SIG-M5 treated with dmso at 0.1 percent for 504 hours (cell line): ENCODE measurements around the gene THRAP3.
"Not testable (repeated sequence)": the region's sequence is repeated elsewhere in the genome, so short reads cannot be mapped to it uniquely, and the experiment has no call there.

Source experiments
- DNase-seq: peaks from one replicate; lab custom pipeline; 2025; ENCODE audit not compliant: unreplicated experiment; lab: John Stamatoyannopoulos, UW

Gene THRAP3

DNA sequence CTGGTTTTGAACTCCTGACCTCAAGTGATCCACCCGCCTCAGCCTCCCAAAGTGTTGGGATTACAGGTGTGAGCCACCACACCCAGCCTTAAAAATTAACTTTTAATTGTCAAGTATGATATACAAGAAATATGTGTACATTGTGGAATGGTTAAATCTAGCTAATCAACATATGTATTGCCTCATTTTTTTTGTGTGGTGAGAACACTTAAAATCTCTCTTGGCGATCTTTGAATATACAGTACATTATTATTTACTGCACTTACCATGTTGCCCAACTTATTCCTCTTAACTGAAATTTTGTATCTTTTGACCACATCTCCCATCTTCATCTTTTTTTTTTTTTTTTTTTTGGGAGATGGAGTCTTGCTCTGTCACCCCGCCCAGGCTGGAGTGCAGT, 23.3 kb downstream of the THRAP3 start:
- no peak for DNase-seq

DNA sequence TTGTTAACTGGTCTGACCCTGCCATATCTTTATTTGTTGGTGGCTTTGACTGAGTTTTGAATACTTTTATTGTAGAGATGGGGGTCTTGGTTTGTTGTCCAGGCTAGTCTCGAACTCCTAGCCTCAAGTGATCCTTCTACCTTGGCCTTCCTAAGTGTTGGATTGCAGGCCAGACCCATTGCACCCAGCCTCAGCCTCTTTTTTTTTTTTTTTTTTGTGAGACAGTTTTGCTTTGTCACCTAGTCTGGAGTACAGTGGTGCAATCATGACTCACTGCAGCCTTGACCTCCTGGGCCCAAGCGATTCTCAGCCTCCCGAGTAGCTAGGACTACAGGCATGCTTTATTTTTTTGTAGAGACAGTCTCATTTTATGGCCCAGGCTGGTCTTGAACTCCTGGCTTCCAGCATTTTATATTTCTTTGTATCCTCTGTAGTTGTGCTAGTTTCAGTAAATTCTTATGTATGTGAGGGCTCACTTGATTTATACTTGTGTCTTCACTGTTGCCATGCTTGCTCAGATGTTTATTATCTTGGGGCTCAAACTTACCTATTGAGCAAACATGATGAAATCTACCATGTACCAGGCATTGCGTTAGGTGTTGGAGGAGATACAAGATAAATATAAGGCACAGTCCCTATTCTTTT, 24.1 kb downstream of the THRAP3 start:
- peak; percentile 68 for DNase-seq

DNA sequence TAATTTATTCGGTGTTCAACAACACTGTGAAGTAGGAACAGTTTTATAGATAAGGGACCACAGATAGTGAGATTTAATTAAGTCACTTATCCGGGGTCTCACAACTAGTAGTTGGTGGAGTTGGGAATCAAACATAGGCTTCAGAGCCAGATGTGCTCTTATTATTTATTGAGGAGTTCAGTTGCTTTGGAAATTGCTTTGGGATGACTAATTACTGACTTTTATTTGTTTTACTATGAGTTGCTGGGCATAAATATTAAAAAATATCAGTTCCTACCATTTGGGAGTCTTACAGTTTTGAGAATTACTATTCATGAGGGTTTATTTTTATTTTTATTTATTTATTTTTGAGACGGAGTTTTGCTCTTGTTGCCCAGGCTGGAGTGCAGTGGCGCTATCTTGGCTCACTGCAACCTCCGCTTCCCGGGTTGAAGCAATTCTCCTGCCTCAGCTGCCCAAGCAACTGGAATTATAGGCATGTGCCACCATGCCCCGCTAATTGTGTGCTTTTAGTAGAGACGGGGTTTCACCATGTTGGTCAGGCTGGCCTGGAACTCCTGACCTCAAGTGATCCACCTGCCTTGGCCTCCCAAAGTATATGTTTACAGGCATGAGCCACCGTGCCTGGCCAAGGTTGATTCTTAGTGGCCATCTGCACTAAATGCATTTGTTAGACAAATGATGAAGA, 27.7 kb downstream of the THRAP3 start:
- DNase-seq = no peak

DNA sequence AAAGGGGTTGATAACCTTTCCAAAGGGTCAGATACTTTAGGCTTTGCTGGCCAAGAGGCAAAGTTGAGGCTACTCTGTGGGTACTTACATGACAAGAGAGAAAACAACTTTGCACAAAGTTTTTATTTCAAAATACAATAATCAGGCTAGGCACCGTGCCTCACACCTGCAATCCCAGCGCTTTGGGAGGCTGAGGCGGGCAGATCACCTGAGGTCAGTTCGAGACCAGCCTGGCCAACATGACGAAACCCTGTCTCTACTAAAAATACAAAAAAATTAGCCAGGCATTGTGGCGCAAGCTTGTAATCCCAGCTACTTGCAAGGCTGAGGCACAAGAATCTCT, 28.2 kb downstream of the THRAP3 start:
- not testable (repeated sequence) for DNase-seq

DNA sequence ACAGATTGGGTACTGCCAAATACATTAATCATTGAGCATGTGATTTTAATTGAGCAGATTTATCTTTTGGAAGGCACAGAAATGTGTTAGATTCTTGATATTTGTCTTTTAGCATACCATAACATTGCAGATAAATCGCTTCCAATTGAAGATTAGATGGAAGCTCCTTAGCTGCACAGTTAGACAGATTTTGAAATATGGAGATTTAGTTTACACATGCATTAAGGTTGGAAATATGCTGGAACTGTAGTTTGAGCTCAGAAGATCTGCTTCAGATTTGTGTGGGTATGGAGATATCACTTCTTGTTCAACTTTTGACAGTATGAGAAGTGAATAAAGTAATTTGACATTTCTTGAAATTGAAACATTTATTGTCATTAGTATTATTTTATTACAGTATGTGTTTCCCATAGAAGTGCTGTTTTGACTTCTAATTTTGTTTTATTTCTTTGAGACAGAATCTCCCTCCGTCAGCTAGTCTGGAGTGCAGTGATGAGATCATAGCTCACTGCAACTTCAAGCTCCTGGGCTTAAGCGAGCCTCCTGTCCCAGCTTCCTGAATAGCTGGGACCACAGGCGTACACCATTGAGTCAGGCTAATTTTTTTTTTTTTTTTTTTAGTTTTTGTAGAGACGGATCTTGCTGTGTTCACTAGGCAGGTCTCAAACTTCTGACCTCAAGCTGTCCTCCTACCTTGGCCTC, 29.1 kb downstream of the THRAP3 start:
- no peak for DNase-seq

DNA sequence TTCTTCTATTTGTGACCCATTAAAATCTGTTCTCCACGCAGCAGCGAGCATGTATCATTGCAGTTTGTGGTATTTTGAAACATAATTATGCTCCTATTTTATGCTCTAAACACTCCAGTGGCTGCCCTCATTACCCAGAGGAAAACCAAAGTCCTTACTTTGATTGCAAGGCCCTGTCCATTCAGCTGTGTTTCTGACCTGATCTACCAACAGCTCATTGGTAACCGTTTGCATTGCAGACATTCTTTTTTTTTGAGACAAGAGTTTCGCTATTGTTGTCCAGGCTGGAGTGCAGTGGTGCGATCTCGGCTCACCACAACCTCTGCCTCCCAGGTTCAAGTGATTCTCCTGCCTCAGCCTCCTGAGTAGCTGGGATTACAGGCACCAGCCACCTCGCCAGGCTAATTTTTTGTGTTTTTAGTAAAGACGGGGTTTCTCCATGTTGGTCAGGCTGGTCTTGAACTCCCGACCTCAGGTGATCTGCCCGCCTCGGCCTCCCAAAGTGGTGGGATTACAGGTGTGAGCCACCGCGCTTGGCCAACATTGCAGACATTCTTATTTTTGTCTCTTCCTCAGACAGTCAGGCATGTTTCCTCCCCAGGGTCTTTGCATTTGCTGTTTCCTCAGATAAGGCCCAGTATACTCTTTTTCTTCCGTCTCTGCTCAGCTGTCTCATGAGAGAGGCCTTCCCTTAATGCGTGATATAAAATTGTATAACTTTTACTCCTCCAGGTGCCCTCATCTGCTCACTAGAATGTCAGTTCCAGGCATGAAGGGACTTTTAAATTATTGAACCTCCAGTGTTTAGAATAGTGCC, 32.5 kb downstream of the THRAP3 start:
- no peak for DNase-seq

DNA sequence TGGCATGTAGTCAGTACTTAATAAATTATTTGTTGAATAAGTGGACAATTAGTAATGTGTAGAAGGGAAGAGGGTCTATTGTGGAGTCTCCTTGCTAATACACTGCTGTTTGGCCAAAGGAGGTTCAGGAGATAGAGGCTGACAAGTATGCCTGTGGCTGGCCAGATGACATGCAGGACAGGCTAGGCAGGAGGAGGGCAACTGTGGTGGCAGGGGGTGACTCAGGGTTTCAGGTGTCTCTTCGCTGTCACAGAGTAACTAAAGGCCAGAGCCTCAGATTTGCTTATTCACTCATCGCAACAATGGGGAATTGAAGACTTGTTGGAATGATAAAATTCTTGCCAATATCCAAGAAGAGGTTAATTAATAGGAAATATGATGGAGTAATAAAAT, 33.1 kb downstream of the THRAP3 start:
- no peak for DNase-seq

DNA sequence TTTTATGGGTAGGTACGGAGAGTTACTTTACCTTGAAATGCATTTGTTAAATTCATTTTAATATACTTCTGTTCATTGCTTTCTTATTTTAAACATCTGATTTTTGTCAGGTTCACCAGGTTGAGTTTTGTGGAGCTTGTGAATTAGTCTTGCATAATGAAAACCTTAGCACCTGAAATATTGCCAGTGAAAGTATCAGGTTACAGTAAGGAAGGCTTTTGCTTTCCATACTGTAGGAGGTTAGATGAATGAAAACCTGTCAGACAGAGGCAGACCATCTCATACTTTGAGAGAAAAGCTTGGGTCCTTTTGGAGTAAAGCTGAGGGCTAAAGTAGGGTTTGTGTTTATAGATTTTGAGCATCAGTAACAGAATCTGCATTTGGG, 34.7 kb downstream of the THRAP3 start:
- no peak for DNase-seq

DNA sequence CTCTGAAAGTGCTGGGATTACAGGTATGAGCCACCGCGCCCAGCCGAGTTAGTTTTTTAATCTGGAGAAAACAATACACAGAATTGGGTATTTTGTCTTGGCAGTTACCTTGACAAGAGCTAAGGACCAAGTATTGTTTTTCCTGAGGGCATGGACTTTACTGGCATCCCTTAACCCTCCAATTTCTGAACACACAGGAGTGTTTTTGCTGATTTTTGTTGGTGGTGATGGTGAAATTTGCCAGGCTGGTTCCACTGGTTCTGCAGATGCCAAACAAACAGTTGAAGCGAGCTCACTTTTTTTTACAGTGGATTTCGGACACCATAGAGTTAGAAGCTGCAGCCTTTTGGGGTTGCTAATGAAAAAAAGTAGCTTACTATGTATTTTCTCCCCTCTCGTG, 44.7 kb downstream of the THRAP3 start:
- peak; percentile 13 for DNase-seq

DNA sequence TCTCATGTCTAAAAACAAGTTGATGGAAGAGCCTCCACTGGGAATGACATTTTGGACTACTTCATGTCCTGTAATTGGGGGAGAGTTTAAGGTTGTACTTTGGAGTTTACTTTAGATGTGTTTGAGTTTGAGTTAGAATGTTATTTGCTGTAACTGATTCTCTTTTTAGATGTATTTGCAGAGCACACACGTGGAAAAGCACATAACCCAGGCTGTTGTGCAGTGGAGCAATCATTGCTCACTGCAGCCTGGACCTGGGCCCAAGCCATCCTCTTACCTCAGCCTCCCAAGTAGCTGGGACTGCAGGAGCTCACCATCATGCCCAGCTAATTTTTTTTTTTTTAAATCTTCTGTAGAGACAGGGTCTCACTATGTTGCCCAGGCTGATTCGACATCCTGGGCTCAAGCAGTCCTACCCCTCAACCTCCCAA, 45.2 kb downstream of the THRAP3 start:
- no peak for DNase-seq

DNA sequence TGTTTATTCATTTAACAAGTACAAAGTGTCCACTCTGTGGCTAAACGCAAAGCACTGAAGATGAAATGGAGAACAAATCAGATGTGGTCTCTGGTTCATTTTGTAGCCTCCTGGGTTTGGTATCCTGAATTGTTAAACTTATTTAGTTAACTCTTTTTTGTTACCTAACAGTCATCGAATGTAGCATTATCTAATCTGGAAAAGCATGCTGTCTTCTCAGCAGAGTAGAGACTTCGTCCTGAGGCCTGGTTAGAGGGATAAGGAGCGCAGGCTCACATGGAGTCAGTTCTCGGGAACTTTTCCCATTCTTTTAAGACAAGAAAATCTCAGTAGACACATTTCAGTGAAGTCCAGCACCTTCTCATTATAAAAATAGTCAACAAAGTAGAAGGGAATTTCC, 48.8 kb downstream of the THRAP3 start:
- no peak for DNase-seq

DNA sequence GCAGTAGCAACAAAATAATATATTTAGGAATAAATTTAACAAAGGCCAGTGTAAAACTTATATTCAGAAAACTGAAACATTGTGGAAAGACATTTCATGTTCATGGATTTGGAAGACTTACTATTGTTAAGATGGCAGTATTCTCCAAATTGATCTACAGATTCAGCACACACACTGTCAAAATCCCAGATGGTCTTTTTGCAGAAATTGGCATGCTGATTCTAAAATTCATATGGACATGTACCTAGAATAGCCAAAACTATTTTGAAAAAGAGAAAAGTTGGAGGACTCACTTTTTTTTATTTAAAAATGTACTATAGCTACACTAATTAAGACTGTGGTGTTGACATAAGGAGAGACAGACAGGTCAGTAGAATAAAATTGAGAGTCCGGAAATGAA, 50.0 kb downstream of the THRAP3 start:
- DNase-seq = no peak

DNA sequence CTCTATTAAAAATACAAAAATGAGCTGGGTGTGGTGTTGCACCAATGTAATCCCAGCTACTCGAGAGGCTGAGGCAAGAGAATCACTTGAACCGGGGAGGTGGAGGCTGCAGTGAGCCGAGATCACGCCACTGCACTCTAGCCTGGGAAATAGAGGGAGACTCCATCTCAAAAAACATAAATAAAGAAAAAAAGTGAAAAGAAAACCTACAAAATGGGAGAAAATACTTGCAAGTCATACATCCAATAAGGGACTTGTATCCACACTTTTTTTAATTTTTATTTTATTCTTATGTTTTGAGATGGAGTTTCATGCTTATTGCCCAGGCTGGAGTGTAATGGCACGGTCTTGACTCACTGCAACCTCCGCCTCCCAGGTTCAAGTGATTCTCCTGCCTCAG, 52.4 kb downstream of the THRAP3 start:
- DNase-seq = no peak

DNA sequence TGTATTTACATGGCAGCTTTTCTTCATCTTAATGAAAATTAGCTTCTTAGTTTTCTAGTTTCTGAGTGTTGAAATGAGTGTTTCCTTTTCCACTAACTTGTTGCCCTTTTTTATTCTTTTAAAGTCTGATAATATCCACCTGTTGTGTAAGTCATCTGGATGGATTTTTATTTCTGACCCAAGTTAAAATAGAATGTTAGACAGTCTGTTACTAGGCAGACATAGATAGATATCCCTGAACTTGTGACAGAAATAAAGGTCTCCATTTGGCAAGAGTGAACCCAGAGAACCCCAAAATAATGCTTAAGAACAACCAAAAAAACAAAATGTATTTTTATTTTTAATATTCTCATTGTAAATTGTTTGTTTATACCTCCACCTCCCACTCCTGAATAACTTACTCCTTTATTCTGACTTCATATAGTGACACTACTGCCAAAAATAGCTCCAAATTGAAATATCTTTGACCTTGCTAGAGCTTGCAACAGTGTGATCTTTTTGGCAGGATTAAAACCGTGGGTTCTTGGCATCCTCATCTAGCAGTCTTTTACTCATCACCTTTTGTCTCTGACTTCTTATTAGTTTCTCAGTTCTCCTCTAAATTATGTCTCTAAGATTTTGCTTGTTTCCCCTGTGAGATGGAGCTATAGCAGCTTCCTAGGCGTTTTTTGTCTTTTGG, 55.0 kb downstream of the THRAP3 start:
- DNase-seq = no peak

DNA sequence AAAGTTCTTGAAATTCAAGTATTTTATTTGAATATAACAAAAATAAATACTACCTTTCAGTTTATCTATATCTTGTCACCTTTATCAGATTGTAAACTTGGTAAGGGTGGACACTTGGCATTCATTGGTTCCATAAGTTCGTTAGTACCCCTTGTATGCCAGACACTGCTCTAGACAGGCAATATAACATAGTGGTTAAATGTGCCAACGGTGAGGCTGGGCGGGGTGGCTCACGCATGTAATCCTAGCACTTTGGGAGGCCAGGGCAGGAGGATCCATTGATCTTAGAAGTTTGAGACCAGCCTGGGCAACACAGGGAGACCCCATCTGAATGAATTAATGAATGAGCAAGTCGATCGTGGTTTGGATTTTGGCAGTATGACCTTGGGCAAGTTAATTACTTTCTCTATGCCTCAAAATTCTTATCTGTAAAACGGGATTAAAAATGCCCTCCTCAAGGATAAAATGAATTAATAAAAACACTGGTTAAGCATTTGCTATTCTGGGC, 55.6 kb downstream of the THRAP3 start:
- DNase-seq = no peak

DNA sequence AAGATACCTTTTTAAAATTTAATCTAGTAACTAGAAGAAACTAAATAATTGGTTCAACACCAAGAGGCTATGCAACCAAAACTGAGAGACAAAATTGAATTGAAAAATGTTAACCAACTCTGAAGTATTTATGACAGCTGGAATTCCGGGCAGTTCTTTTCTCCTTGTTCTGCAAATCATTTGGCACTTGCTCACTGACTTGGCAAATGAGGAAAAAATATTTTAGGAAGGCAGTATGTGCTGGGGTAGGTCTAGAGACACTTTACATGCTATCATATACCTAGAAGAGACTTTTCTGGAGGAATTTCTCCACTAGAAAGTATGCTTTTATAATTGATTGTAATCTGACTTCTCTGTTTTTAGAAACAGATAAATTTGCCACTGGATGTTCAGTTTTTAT, 59.8 kb downstream of the THRAP3 start:
- no peak for DNase-seq

DNA sequence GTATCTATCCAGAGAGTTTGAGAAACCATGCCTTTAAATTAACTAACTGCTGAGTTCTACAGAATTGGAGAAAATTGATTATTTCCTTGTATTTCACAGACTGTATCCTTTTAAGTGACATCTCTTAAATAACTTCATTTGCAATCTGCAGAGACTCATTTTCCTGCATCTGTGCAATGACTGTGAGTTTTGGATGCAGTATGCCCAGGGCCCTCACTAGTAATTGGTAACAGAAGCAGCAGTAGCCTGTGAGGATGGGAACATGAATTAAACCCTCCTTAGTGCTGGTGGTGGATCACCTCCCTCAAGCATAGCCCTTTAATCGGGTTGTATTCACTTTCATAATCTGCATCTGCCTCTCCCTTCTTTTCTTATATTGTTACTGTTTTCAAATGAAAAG, 60.3 kb downstream of the THRAP3 start:
- no peak for DNase-seq

DNA sequence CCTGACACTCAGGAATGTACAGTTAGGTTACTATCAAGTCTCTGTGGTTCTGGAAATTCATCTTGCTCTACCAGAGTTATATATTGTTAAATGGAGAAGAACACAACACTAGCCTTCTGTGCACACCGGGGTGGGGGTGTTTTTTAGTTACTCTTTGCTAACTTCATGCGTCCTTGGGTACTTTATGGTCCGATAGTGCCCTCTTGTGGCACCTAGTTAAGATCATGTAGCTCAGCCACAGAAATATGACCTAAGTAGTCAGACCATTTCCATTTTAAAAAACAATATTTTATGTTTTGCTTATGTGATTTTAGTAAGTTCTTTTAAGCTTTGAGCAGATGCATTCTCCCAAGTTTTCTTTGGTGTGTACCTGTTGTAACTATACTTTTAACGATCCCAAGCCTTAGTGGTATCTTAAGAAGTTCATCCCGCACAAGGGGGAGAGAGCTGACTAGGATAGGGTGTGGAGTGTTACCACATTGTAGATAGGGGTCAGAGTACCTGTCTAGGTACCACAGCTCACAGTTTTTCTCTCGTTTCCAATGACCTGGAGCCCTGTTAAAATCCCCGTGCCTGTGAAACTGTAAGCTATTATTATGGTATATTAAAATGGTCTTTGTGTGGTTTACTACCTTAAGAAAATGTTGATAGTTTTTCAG, 61.3 kb downstream of the THRAP3 start:
- peak; percentile 79 for DNase-seq

DNA sequence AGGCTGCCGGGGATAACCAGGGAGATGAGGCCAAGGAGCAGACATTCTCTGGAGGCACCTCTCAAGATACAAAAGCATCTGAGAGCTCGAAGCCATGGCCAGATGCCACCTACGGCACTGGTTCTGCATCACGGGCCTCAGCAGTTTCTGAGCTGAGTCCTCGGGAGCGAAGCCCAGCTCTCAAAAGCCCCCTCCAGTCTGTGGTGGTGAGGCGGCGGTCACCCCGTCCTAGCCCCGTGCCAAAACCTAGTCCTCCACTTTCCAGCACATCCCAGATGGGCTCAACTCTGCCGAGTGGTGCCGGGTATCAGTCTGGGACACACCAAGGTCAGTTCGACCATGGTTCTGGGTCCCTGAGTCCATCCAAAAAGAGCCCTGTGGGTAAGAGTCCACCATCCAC, 62.6 kb downstream of the THRAP3 start:
- DNase-seq = no peak

DNA sequence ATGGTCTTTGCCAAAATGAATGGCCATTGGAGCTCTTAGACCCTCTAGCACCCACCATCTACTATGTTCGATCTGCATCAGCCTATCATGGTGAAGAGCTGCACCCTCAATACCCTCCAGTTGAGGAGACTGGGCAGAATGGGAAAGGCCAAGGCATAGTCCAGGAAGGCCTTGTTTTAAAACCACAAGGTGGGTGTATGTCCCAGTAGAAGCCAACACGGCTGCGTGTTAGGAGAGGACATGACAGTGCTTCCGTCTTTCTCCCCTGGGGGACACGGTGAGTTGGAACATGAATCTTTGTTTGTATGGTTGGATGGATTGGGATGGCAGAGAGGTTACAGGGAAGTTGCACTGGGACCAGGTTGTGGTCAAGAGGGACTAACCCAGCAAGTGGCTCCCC, 63.4 kb downstream of the THRAP3 start:
- DNase-seq = no peak
